ENCODE measurements around the gene IFI16. TPM values are rescaled to one million over a fixed set of nuclear protein-coding genes. Genes with fewer than 3 reads are reported as not detected.

IFI16 gene
- total and polyA plus RNA-seq, 12 donors: 39.4 to 130 (median 95.3) TPM

- Histone ChIP-seq H3K36me3 (replicated peaks in 1 of 2) (no peaks in the 10 kb centered on the region), H3K4me1 (replicated peaks in 1 of 2) (no peaks in the 10 kb centered on the region), H3K4me3 (no peak overlapping the region), H3K9me3 (replicated peaks in 1 of 3) (no peaks in the 10 kb centered on the region), H3K27ac (no peak overlapping the region), H3K27me3 (no peaks in the 10 kb centered on the region)
- WGBS, 4 donors: 47 to 75% (median 48%) methylated on average over 2 of the region's 2 CpGs
- no peak for TF ChIP-seq POLR2A (IDR thresholded peaks at IDR 0.05)
- no peak for TF ChIP-seq CTCF (IDR thresholded peaks at IDR 0.05)
- intact Hi-C loops (cut with DNase I): no loop called here
- DNase-seq: no peak
Measured at GRCh38 chr1:158978730-158979129, 31.0 kb upstream of the IFI16 start.

- no peak overlapping the region for H3K27ac ChIP-seq
- no peak for DNase-seq
- WGBS, 4 donors: 41 to 80% (median 73%) methylated on average over 1 of the region's 1 CpG
- H3K4me3 ChIP-seq: no peak overlapping the region
- H3K27me3 ChIP-seq: no peaks in the 10 kb centered on the region
- no peaks in the 10 kb centered on the region for H3K36me3 ChIP-seq (replicated peaks in 1 of 2)
- intact Hi-C loops (cut with DNase I): no loop called here
- no peaks in the 10 kb centered on the region for H3K4me1 ChIP-seq (replicated peaks in 1 of 2)
- TF ChIP-seq CTCF (IDR thresholded peaks at IDR 0.05) (no peak), POLR2A (IDR thresholded peaks at IDR 0.05) (no peak)
- no peaks in the 10 kb centered on the region for H3K9me3 ChIP-seq (replicated peaks in 1 of 3)
Measured at GRCh38 chr1:158979229-158979628, 30.5 kb upstream of the IFI16 start.

GRCh38 chr1:158983235-158983634, 26.5 kb upstream of the IFI16 start:
- intact Hi-C loops (cut with DNase I): no loop called here
- Histone ChIP-seq H3K4me3 (no peak overlapping the region), H3K36me3 (replicated peaks in 1 of 2) (no peaks in the 10 kb centered on the region), H3K4me1 (replicated peaks in 1 of 2) (no peaks in the 10 kb centered on the region), H3K27ac (no peak overlapping the region), H3K27me3 (no peaks in the 10 kb centered on the region), H3K9me3 (replicated peaks in 1 of 3) (no peaks in the 10 kb centered on the region)
- no peak for TF ChIP-seq CTCF (IDR thresholded peaks at IDR 0.05)
- TF ChIP-seq POLR2A (IDR thresholded peaks at IDR 0.05): no peak
- 74 to 80% (median 77%) methylated on average over 2 of the region's 2 CpGs for whole genome bisulfite sequencing, 4 donors
- no peak for DNase-seq

- Histone ChIP-seq H3K36me3 (replicated peaks in 1 of 2) (no peaks in the 10 kb centered on the region), H3K27ac (no peak overlapping the region), H3K27me3 (no peaks in the 10 kb centered on the region), H3K4me3 (no peak overlapping the region), H3K9me3 (replicated peaks in 1 of 3) (no peaks in the 10 kb centered on the region), H3K4me1 (replicated peaks in 1 of 2) (no peaks in the 10 kb centered on the region)
- intact Hi-C loops (cut with DNase I): no loop called here
- no peak for DNase-seq
- TF ChIP-seq POLR2A (IDR thresholded peaks at IDR 0.05) (no peak), CTCF (IDR thresholded peaks at IDR 0.05) (no peak)
Measured at GRCh38 chr1:158984386-158984785, 25.3 kb upstream of the IFI16 start.

All from adrenal gland (tissue), 12 donors.